SK-N-SH (cell line): ENCODE measurements around the gene DGKI. TPM values are rescaled to one million over a fixed set of nuclear protein-coding genes. Genes with fewer than 3 reads are reported as not detected.

Source experiments
- CTCF ChIA-PET: fragments of 300-600, 350-600 bp; formaldehyde crosslinking; extraction: SDS; loops from one replicate; lab custom pipeline; 2021; lab: Yijun Ruan, JAX
- POLR2A ChIA-PET: fragments of 350-600 bp; sonication (Branson Sonifier 250); formaldehyde crosslinking; extraction: SDS; loops from one replicate; lab custom pipeline; 2020; ENCODE audit warnings: antibody characterized with exemption, inconsistent platforms; lab: Yijun Ruan, JAX
- DNase-seq: peaks from one replicate; pipeline ENCODE4 v3.0.0; 2012
- H2AFZ ChIP-seq: fragments of 200-600 bp; sonication (generic); 2 replicates; pipeline ENCODE4 v1.8.1; 2016; ENCODE audit warnings: antibody characterized with exemption, mild to moderate bottlenecking, low read depth
- H3F3A ChIP-seq: fragments of 200-600 bp; sonication (generic); replicated peaks from 2 replicates; pipeline ENCODE3; 2016; ENCODE audit warnings: antibody characterized with exemption, mild to moderate bottlenecking; ENCODE audit not compliant: insufficient read depth
- H3K27ac ChIP-seq, 2 experiments: fragments of 200-500 bp in 1 of 2; fragments of 200-600 bp in 1 of 2; sonication (Bioruptor generic) in 1 of 2; sonication (generic), shearing (Covaris generic) in 1 of 2; 2 replicates each; pipeline versions ENCODE4 v1.5.1 to v1.6.1; 2014 to 2016; ENCODE audit warnings: low read depth in 2 of 2, inconsistent platforms in 1 of 2, low read length in 1 of 2, mild to moderate bottlenecking in 1 of 2, mixed read lengths in 1 of 2
- H3K27me3 ChIP-seq: fragments of 200-600 bp; sonication (generic), shearing (Covaris generic); 2 replicates; pipeline ENCODE4 v1.6.1; 2016; ENCODE audit warnings: mixed run types; ENCODE audit not compliant: insufficient read depth
- H3K36me3 ChIP-seq, 2 experiments: fragments of 200-500 bp in 1 of 2; fragments of 200-600 bp in 1 of 2; sonication (Bioruptor generic) in 1 of 2; sonication (generic) in 1 of 2; replicated peaks in 1 of 2; 2 replicates each; pipeline versions ENCODE3 to v1.5.1; 2014 to 2016; ENCODE audit warnings: low read length in 1 of 2, mild to moderate bottlenecking in 1 of 2; ENCODE audit not compliant: insufficient read depth in 2 of 2, control insufficient read depth in 1 of 2
- H3K4me1 ChIP-seq, 2 experiments: fragments of 200-500 bp in 1 of 2; fragments of 200-600 bp in 1 of 2; sonication (Bioruptor generic) in 1 of 2; sonication (generic), shearing (Covaris generic) in 1 of 2; 2 replicates each; pipeline versions ENCODE4 v1.5.1 to v1.6.1; 2014 to 2016; ENCODE audit warnings: low read depth in 1 of 2, low read length in 1 of 2, mixed run types in 1 of 2; ENCODE audit not compliant: insufficient read depth in 2 of 2, control insufficient read depth in 1 of 2
- H3K4me2 ChIP-seq: fragments of 200-600 bp; sonication (generic), shearing (Covaris generic); 2 replicates; pipeline ENCODE4 v1.6.1; 2017; ENCODE audit warnings: mixed run types
- H3K4me3 ChIP-seq, 2 experiments: fragments of 200-500 bp in 1 of 2; fragments of 200-600 bp in 1 of 2; sonication (Bioruptor generic) in 1 of 2; sonication (generic), shearing (Covaris generic) in 1 of 2; 2 replicates each; pipeline versions ENCODE4 v1.5.1 to v1.8.1; 2014 to 2016; ENCODE audit warnings: low read depth in 2 of 2, inconsistent platforms in 1 of 2, low read length in 1 of 2, mild to moderate bottlenecking in 1 of 2, mixed read lengths in 1 of 2, moderate library complexity in 1 of 2
- H3K79me2 ChIP-seq: fragments of 200-600 bp; sonication (generic); 2 replicates; pipeline ENCODE4 v1.8.1; 2017; ENCODE audit warnings: mild to moderate bottlenecking; ENCODE audit not compliant: insufficient read depth
- H3K9ac ChIP-seq: fragments of 200-600 bp; sonication (generic); 2 replicates; pipeline ENCODE4 v1.6.1; 2017; ENCODE audit warnings: mixed run types
- H3K9me2 ChIP-seq: fragments of 200-600 bp; sonication (generic); 2 replicates; pipeline ENCODE4 v1.6.1; 2017; ENCODE audit warnings: mixed run types
- H3K9me3 ChIP-seq: fragments of 200-600 bp; sonication (generic); 2 replicates; pipeline ENCODE4 v1.6.1; 2017; ENCODE audit warnings: mixed run types, mild to moderate bottlenecking, moderate library complexity
- H4K20me1 ChIP-seq: fragments of 200-600 bp; sonication (generic); 2 replicates; pipeline ENCODE4 v1.6.1; 2017; ENCODE audit warnings: mild to moderate bottlenecking, mixed run types; ENCODE audit not compliant: insufficient read depth
- ELF1 ChIP-seq: IDR thresholded peaks from 2 replicates; pipeline ENCODE4 v1.4.0; 2012
- GATA2 ChIP-seq: sonication (generic); formaldehyde crosslinking; IDR thresholded peaks from 2 replicates; pipeline ENCODE4 v1.5.0; 2020; ENCODE audit warnings: mild to moderate bottlenecking, missing genetic modification reagents
- JUND ChIP-seq: IDR thresholded peaks from 2 replicates; pipeline ENCODE4 v1.4.0; 2012
- MAX ChIP-seq: IDR thresholded peaks from 2 replicates; pipeline ENCODE4 v1.4.0; 2012; ENCODE audit warnings: low read depth
- MEF2A ChIP-seq: IDR thresholded peaks from 2 replicates; pipeline ENCODE4 v1.4.0; 2012; ENCODE audit warnings: low read depth, borderline replicate concordance
- MXI1 ChIP-seq: IDR thresholded peaks from 2 replicates; pipeline ENCODE4 v1.6.1; 2012; ENCODE audit warnings: mild to moderate bottlenecking, low read depth, low read length, improper control_type of control experiment
- NFIC ChIP-seq: IDR thresholded peaks from 2 replicates; pipeline ENCODE4 v1.4.0; 2012; ENCODE audit warnings: borderline replicate concordance
- NRF1 ChIP-seq: IDR thresholded peaks from 2 replicates; pipeline ENCODE4 v1.6.1; 2012; ENCODE audit warnings: low read depth, mild to moderate bottlenecking, low read length
- RCOR1 ChIP-seq: fragments of 150-350 bp; IDR thresholded peaks from 2 replicates; pipeline ENCODE4 v1.6.1; 2017; ENCODE audit warnings: antibody characterized with exemption, low read length
- REST ChIP-seq: IDR thresholded peaks from 2 replicates; pipeline ENCODE4 v1.6.1; 2012; ENCODE audit warnings: mild to moderate bottlenecking, low read depth, low read length, moderate library complexity
- RFX5 ChIP-seq: IDR thresholded peaks from 2 replicates; pipeline ENCODE4 v1.6.1; 2012; ENCODE audit warnings: mild to moderate bottlenecking, improper control_type of control experiment, low read length
- RXRA ChIP-seq: IDR thresholded peaks from 2 replicates; pipeline ENCODE4 v1.4.0; 2012; ENCODE audit warnings: low read depth, mild to moderate bottlenecking, borderline replicate concordance
- SIN3A ChIP-seq: IDR thresholded peaks from 2 replicates; pipeline ENCODE4 v1.6.1; 2012; ENCODE audit warnings: low read depth, mild to moderate bottlenecking, low read length, moderate library complexity, borderline replicate concordance
- SMC3 ChIP-seq: IDR thresholded peaks from 2 replicates; pipeline ENCODE4 v1.6.1; 2012; ENCODE audit warnings: low read depth, low read length, improper control_type of control experiment
- TAF1 ChIP-seq: IDR thresholded peaks from 2 replicates; pipeline ENCODE4 v1.6.1; 2012; ENCODE audit warnings: low read depth, mild to moderate bottlenecking, low read length, moderate library complexity, borderline replicate concordance
- TCF12 ChIP-seq: IDR thresholded peaks from 2 replicates; pipeline ENCODE4 v1.4.0; 2012
- USF1 ChIP-seq: IDR thresholded peaks from 2 replicates; pipeline ENCODE4 v1.4.0; 2012; ENCODE audit warnings: low read depth, borderline replicate concordance
- USF2 ChIP-seq: fragments of 150-350 bp; IDR thresholded peaks from 2 replicates; pipeline ENCODE4 v1.6.1; 2017; ENCODE audit warnings: antibody characterized with exemption, low read length, low read depth, borderline replicate concordance
- WGBS: methylation state at CpG from one replicate; pipeline ENCODE4 v1.1.6; 2017; ENCODE audit warnings: low lambda C conversion rate; 5-methylcytosine and 5-hydroxymethylcytosine counted together
- polyA plus RNA-seq, 3 experiments: library from polyadenylated mRNA; depleted of rRNA; stranded (reverse); fragments of >200 nt; gene quantifications; 2 replicates each; pipeline ENCODE4 v1.2.3, GENCODE V29; 2012
- TF ChIP-seq, protein P1 (sequence below): IDR thresholded peaks from 2 replicates; pipeline ENCODE4 v1.4.0; 2012; ENCODE audit warnings: low read depth, borderline replicate concordance
- TF ChIP-seq, protein P2 (sequence below): fragments of 200-600 bp; sonication (generic); IDR thresholded peaks from 2 replicates; pipeline ENCODE4 v1.6.1; 2017; ENCODE audit warnings: antibody characterized with exemption, mild to moderate bottlenecking, moderate library complexity

The DGKI gene
- polyA plus RNA-seq, 1 of the 3 experiments (the other 2 are of a cell fraction), result 1.3 TPM

- ChIA-PET POLR2A (interaction anchor here (0.8 kb wide), 1 partner anchor 11 kb away, joined by 3 read pairs; the partner anchor contains the start of gene DGKI), CTCF (interaction anchor here (1.2 to 4.2 kb wide), 2 partner anchors 9 to 180 kb away, joined by 3 to 20 read pairs; no protein-coding TSS in a partner anchor)
- WGBS, result 74% methylated on average over 3 of the region's 3 CpGs
- H2AFZ ChIP-seq, result no peak overlapping the region
- H3K9ac ChIP-seq, result no peak overlapping the region
- H3F3A ChIP-seq, result peaks cover 5% of the 10 kb centered on the region
- DNase-seq, result no peak
- no peak overlapping the region for H3K4me3 ChIP-seq
- TF ChIP-seq TCF12, result no peak
- TF ChIP-seq NFIC, result no peak
- no peak for TF ChIP-seq REST
- TF ChIP-seq SIN3A, result no peak
- no peak for TF ChIP-seq USF1
- TF ChIP-seq RCOR1, result no peak
- no peak for TF ChIP-seq NRF1
- TF ChIP-seq, protein P1, sequence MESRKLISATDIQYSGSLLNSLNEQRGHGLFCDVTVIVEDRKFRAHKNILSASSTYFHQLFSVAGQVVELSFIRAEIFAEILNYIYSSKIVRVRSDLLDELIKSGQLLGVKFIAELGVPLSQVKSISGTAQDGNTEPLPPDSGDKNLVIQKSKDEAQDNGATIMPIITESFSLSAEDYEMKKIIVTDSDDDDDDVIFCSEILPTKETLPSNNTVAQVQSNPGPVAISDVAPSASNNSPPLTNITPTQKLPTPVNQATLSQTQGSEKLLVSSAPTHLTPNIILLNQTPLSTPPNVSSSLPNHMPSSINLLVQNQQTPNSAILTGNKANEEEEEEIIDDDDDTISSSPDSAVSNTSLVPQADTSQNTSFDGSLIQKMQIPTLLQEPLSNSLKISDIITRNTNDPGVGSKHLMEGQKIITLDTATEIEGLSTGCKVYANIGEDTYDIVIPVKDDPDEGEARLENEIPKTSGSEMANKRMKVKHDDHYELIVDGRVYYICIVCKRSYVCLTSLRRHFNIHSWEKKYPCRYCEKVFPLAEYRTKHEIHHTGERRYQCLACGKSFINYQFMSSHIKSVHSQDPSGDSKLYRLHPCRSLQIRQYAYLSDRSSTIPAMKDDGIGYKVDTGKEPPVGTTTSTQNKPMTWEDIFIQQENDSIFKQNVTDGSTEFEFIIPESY, result no peak
- no peak for TF ChIP-seq JUND
- TF ChIP-seq RFX5, result no peak
- no peak for TF ChIP-seq TAF1
- TF ChIP-seq ELF1, result no peak
- TF ChIP-seq, protein P2, sequence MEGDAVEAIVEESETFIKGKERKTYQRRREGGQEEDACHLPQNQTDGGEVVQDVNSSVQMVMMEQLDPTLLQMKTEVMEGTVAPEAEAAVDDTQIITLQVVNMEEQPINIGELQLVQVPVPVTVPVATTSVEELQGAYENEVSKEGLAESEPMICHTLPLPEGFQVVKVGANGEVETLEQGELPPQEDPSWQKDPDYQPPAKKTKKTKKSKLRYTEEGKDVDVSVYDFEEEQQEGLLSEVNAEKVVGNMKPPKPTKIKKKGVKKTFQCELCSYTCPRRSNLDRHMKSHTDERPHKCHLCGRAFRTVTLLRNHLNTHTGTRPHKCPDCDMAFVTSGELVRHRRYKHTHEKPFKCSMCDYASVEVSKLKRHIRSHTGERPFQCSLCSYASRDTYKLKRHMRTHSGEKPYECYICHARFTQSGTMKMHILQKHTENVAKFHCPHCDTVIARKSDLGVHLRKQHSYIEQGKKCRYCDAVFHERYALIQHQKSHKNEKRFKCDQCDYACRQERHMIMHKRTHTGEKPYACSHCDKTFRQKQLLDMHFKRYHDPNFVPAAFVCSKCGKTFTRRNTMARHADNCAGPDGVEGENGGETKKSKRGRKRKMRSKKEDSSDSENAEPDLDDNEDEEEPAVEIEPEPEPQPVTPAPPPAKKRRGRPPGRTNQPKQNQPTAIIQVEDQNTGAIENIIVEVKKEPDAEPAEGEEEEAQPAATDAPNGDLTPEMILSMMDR, result no peak
- TF ChIP-seq MXI1, result no peak
- TF ChIP-seq RXRA, result no peak
- TF ChIP-seq MAX, result no peak
- no peak for TF ChIP-seq GATA2 (CRISPR knock-in tag)
- no peak for TF ChIP-seq SMC3
- no peak for TF ChIP-seq MEF2A
- TF ChIP-seq USF2, result no peak
- H3K27me3 ChIP-seq, result no peaks in the 10 kb centered on the region
- no peaks in the 10 kb centered on the region for H3K9me2 ChIP-seq
- peaks cover 6 to 8% of the 10 kb centered on the region in 2 experiments; a peak in 3 of 4 replicates for H3K4me1 ChIP-seq
- H3K36me3 ChIP-seq, result peaks cover 5 to 27% of the 10 kb centered on the region in 2 experiments
- peaks cover 28% of the 10 kb centered on the region; the same call in 1 of the 2 replicates for H3K79me2 ChIP-seq
- H3K9me3 ChIP-seq, result peaks cover 17% of the 10 kb centered on the region; the same call in 1 of the 2 replicates
- H3K4me2 ChIP-seq, result no peak overlapping the region
- H3K27ac ChIP-seq, result peak overlapping the region in 1 of 2 experiments; percentile 6; a peak in 1 of 4 replicates
- no peaks in the 10 kb centered on the region for H4K20me1 ChIP-seq
These were observed 10.7 kb downstream of the DGKI start for GRCh38 chr7:137836113-137836509.
